ENCODE data around the gene RELCH.

Gene RELCH

GRCh38 chr18:62321201-62321600 lies 134.1 kb downstream of the RELCH start:
- DNase-seq (ENCODE audit: low read depth in 3 of 3), result no peak

- DNase-seq (ENCODE audit: low read depth in 3 of 3), result no peak
Measured at GRCh38 chr18:62323483-62324180, 136.6 kb downstream of the RELCH start.

- no peak for DNase-seq (ENCODE audit: low read depth in 3 of 3)
Measured at GRCh38 chr18:62324181-62324828, 137.2 kb downstream of the RELCH start.

GRCh38 chr18:62324917-62325805 lies 138.1 kb downstream of the RELCH start, which contains the start of gene TNFRSF11A:
TNFRSF11A (plus strand) TSS chr18:62325310; CDS start chr18:62325353, 43 bp downstream.
- DNase-seq (ENCODE audit: low read depth in 3 of 3), result peak; percentile 28 to 54 (median 52)

- peak in 1 of 3 experiments; percentile 18 for DNase-seq (ENCODE audit: low read depth in 3 of 3)
Measured at GRCh38 chr18:62325806-62326645, 139.0 kb downstream of the RELCH start.

GRCh38 chr18:62326646-62327348 lies 139.7 kb downstream of the RELCH start:
- DNase-seq (ENCODE audit: low read depth in 3 of 3), result no peak

GRCh38 chr18:62327977-62328376 lies 140.9 kb downstream of the RELCH start:
- no peak for DNase-seq (ENCODE audit: low read depth in 3 of 3)

GRCh38 chr18:62328586-62329525 lies 141.8 kb downstream of the RELCH start:
- no peak for DNase-seq (ENCODE audit: low read depth in 3 of 3)

GRCh38 chr18:62329691-62330454 lies 142.8 kb downstream of the RELCH start:
- no peak for DNase-seq (ENCODE audit: low read depth in 3 of 3)

GRCh38 chr18:62330650-62331049 lies 143.6 kb downstream of the RELCH start:
- no peak for DNase-seq (ENCODE audit: low read depth in 3 of 3)

GRCh38 chr18:62331581-62332356 lies 144.7 kb downstream of the RELCH start:
- no peak for DNase-seq (ENCODE audit: low read depth in 3 of 3)

- no peak for DNase-seq (ENCODE audit: low read depth in 3 of 3)
Measured at GRCh38 chr18:62332431-62332830, 145.4 kb downstream of the RELCH start.

GRCh38 chr18:62332964-62333695 lies 146.1 kb downstream of the RELCH start:
- no peak for DNase-seq (ENCODE audit: low read depth in 3 of 3)

GRCh38 chr18:62334120-62334519 lies 147.1 kb downstream of the RELCH start:
- DNase-seq (ENCODE audit: low read depth in 3 of 3), result no peak

- DNase-seq (ENCODE audit: low read depth in 3 of 3), result no peak
Measured at GRCh38 chr18:62335494-62335893, 148.4 kb downstream of the RELCH start.

GRCh38 chr18:62336618-62337017 lies 149.6 kb downstream of the RELCH start:
- DNase-seq (ENCODE audit: low read depth in 3 of 3), result no peak

GRCh38 chr18:62337336-62337735 lies 150.3 kb downstream of the RELCH start:
- no peak for DNase-seq (ENCODE audit: low read depth in 3 of 3)
